Mesothelial cell of epicardium (in vitro differentiated cells): ENCODE data around the gene BBLN. TPM values are rescaled to one million over a fixed set of nuclear protein-coding genes. Genes with fewer than 3 reads are reported as not detected.

Experiments
- DNase-seq, 2 experiments: peaks; one replicate each; pipeline ENCODE4 v3.0.0; 2021; ENCODE audit warnings: low spot score in 2 of 2; ENCODE audit not compliant: unreplicated experiment in 2 of 2
- H3K27ac Mint-ChIP-seq: 2 replicates; pipeline ENCODE4 v1.8.0; 2021; ENCODE audit warnings: mixed read lengths
- H3K27me3 Mint-ChIP-seq: 2 replicates; pipeline ENCODE4 v1.8.0; 2021; ENCODE audit warnings: low read depth, mixed read lengths
- H3K36me3 Mint-ChIP-seq: 2 replicates; pipeline ENCODE4 v1.8.0; 2021; ENCODE audit warnings: mixed read lengths
- H3K4me1 Mint-ChIP-seq: 2 replicates; pipeline ENCODE4 v1.8.0; 2021; ENCODE audit warnings: mixed read lengths
- H3K4me3 Mint-ChIP-seq: 2 replicates; pipeline ENCODE4 v1.8.0; 2021; ENCODE audit warnings: mild to moderate bottlenecking, moderate library complexity, mixed read lengths
- H3K9me3 Mint-ChIP-seq: 2 replicates; pipeline ENCODE4 v1.8.0; 2021; ENCODE audit warnings: mixed read lengths
- total RNA-seq: library from RNA; stranded (reverse); gene quantifications from 3 replicates; pipeline ENCODE4 v1.2.1, GENCODE V29; 2021
- TF ChIP-seq, protein P1 (sequence below): fragments of 200-600 bp; sonication (generic); IDR thresholded peaks from one replicate; pipeline ENCODE4 v1.5.0; 2021; ENCODE audit warnings: antibody characterized with exemption; ENCODE audit not compliant: unreplicated experiment

BBLN gene
- total RNA-seq, 1 donor from 2014 or later, result 64.4 TPM

DNA sequence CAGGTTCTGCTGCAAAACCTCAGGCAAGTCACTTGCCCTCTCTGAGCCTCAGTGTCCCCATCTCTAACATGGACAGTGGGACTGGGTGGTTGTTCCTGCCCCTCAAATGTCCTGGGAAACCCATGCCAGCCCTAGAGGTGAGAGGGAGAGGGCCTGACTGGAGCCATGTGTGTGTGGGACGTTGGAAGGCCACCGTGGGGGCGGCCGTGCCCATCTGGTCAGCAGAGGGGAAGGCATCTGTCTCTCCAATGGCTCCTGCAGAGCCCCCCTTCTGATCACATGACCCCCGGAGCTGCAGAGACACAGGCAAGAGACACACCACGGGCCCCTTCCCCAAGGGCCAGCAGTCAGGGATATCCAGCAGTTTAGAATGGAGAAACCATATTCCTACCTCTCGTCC lies 44.8 kb downstream of the BBLN start:
- peak overlapping the region; percentile 78 for H3K4me3 Mint-ChIP-seq
- no peaks in the 10 kb centered on the region for H3K36me3 Mint-ChIP-seq
- TF ChIP-seq, protein P1, sequence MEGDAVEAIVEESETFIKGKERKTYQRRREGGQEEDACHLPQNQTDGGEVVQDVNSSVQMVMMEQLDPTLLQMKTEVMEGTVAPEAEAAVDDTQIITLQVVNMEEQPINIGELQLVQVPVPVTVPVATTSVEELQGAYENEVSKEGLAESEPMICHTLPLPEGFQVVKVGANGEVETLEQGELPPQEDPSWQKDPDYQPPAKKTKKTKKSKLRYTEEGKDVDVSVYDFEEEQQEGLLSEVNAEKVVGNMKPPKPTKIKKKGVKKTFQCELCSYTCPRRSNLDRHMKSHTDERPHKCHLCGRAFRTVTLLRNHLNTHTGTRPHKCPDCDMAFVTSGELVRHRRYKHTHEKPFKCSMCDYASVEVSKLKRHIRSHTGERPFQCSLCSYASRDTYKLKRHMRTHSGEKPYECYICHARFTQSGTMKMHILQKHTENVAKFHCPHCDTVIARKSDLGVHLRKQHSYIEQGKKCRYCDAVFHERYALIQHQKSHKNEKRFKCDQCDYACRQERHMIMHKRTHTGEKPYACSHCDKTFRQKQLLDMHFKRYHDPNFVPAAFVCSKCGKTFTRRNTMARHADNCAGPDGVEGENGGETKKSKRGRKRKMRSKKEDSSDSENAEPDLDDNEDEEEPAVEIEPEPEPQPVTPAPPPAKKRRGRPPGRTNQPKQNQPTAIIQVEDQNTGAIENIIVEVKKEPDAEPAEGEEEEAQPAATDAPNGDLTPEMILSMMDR, result no peak
- DNase-seq, result no peak
- no peak overlapping the region for H3K27ac Mint-ChIP-seq
- peaks cover 12% of the 10 kb centered on the region for H3K4me1 Mint-ChIP-seq
- H3K27me3 Mint-ChIP-seq, result peaks cover 8% of the 10 kb centered on the region
- no peaks in the 10 kb centered on the region for H3K9me3 Mint-ChIP-seq

DNA sequence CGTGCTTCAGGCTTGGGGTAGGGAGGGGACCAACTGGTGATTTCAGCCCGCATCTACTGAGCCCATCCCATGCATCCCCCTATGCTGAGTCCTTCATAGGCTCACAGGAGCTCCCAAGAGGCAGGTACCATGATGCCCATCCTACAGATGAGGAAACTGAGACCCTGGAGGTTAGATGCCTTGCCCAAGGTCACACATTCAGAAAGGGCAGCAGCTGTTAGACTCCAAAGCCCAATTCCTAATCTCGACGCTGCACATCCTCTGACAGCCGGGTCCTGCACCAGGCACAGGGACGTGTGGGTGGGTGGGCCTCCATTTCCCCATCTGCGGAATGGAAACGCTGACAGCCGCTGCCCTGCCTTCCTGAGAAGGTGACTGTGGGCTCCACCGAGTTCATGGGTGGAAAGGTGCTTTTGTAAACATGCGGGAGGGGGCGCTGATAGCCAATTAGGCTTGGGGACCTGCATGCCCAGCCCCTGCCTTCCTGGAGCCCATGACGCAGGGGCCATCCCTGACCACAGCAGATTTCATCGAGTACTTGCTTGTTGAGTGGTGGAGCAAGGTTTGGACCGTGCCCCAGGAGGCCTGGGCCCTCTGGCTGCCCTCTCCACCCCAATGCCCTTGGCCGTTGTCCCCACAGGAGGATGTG lies 45.4 kb downstream of the BBLN start:
- H3K4me1 Mint-ChIP-seq, result peaks cover 12% of the 10 kb centered on the region
- H3K36me3 Mint-ChIP-seq, result no peaks in the 10 kb centered on the region
- peak overlapping the region; percentile 78 for H3K4me3 Mint-ChIP-seq
- H3K9me3 Mint-ChIP-seq, result no peaks in the 10 kb centered on the region
- H3K27me3 Mint-ChIP-seq, result peaks cover 8% of the 10 kb centered on the region
- TF ChIP-seq, protein P1, result no peak
- no peak for DNase-seq
- no peak overlapping the region for H3K27ac Mint-ChIP-seq

DNA sequence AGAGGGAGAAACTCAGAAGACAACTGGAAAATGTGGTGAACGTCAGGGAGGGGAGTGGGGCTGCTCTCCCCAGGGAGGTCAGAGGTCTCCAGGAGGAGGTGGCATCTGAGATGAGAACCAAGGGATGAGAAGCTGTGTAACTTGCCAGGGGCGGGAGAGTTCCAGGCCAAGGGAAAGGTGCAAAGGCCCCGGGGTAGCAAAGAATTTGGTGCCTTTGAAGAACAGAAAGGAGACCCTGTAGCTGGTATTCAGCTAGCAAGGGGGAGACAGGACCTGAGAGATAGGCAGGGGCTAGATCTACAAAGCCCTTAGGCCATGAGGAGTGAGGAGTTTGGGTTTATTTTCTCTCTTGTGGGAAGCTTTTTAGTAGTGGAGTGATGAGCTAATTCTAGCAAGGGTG lies 46.4 kb downstream of the BBLN start:
- Mint-ChIP-seq H3K27me3 (peaks cover 8% of the 10 kb centered on the region), H3K4me1 (peaks cover 20% of the 10 kb centered on the region), H3K27ac (no peak overlapping the region), H3K36me3 (no peaks in the 10 kb centered on the region), H3K4me3 (no peak overlapping the region), H3K9me3 (no peaks in the 10 kb centered on the region)
- TF ChIP-seq, protein P1, result no peak
- no peak for DNase-seq

DNA sequence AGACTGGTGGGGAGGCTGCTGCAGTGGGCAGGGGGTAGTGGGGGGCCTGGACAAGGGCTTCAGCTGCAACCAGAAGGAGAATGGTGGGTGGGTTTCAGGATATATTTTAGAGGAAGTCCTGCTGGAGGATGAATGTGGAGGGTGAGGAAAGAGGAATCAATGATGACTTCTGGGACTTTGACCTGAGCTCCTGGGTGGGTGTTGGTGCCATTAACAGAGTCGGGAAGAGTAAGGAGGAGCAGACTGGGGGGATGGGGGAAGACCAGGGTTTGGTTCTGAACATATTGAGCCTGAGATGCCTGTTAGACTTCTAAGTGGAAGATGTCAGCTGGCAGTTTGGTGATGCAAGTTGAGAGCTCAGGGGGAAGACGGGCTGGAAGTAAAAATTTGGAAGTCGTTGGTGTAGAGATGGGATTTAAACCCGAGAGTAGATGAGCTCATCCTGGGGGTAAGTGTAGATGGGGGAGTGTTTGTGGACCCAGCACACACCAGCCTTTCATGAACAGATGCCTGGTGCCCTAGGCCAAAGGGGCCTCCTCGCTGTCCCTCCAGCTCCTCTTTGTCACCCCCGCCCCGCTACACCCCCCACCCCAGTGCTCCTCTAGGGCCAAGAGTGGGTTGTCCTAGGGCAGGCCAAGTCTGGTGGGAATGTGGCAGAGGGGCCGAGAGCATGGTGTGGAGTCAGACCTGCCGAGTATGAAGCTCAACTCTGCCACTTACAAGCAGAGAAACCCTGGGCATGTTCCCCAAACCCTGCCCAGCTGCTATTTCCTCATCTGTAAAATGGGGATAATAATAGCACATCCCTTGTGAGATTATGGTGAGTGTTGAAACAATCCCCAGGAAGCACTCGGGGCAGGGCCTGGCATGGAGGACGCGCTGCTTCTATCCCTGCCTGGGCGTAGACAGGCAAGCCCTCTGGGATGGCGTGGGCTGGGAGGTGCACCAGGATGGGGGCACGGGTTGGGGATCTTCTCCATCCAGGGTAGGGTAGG lies 47.1 kb downstream of the BBLN start:
- Mint-ChIP-seq H3K36me3 (no peaks in the 10 kb centered on the region), H3K27ac (no peak overlapping the region), H3K27me3 (peaks cover 8% of the 10 kb centered on the region), H3K9me3 (no peaks in the 10 kb centered on the region), H3K4me3 (no peak overlapping the region), H3K4me1 (peaks cover 24% of the 10 kb centered on the region)
- DNase-seq, result no peak
- TF ChIP-seq, protein P1, result no peak

DNA sequence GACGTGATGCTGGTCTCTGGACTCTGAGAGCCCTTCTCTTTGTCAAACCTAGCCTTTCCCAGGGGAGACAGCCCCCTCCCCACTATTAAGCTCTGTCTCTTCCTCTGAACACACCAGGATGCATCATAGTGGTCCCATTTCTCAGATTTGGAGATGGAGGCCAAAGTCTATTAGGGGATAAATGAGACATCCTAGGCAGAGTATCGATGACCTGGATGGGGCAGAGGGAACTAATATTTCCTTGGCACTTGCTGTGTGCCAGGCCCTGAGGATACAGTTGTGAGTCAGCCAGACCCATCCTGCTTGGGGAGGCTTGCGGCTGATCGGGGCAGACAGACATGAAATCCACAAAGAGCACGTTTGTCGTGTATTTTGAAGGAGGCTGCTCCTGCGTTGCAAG lies 48.3 kb downstream of the BBLN start:
- Mint-ChIP-seq H3K27ac (no peak overlapping the region), H3K36me3 (no peaks in the 10 kb centered on the region), H3K9me3 (no peaks in the 10 kb centered on the region), H3K4me3 (no peak overlapping the region), H3K4me1 (peaks cover 21% of the 10 kb centered on the region), H3K27me3 (peaks cover 8% of the 10 kb centered on the region)
- TF ChIP-seq, protein P1, result no peak
- DNase-seq, result no peak
